Ecto neural progenitor cell (in vitro differentiated cells): ENCODE results near the gene OXSR1.
A peak's percentile ranks its signal among the peaks of the same experiment; 100 is the strongest.

Source experiments
- DNase-seq: peaks from one replicate; pipeline ENCODE4 v3.0.0-alpha.2; 2018; ENCODE audit warnings: low spot score

The OXSR1 gene

DNA sequence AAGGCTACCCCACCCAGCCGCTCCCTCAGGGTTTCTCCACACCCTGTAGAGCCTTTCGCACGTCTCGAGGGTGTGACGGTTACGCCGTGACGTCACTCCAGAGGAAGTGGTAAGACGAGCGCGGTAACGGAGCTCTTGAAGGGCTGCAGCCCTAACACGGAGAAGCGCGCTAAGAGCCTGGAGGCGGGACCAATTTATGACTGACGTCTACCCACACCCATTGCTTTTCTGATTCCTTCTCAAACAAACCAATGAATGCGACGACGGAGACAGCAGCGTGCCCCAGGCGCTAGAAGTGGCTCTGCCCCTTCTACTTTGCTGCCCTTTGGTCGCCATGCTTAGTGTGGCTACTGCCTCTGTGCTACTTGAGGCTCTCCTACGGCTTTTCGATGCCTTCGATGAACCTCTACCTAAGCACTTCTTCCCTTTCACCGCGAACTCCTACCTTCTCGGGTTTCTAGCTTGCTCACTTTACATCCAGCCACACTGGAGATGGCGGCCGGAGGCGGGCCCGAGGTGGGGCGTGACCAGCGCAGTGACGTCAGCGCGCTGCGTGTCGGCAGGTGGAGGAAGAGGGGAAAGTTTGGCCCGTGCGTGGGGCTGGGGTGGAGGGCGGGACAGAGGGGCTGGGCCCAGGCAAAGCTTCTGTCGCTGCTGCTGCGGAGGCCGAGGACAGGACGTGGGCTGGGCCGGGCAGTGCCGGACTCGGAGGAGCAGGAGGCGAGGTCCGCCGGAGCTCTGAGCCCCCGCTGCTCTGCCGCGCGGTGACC, at the start of gene OXSR1:
Gene OXSR1, plus strand, starts transcription at position 586 of the 770 bp plus-strand sequence. CDS start 340 bp downstream, outside the sequence.
- peak; percentile 97 for DNase-seq

DNA sequence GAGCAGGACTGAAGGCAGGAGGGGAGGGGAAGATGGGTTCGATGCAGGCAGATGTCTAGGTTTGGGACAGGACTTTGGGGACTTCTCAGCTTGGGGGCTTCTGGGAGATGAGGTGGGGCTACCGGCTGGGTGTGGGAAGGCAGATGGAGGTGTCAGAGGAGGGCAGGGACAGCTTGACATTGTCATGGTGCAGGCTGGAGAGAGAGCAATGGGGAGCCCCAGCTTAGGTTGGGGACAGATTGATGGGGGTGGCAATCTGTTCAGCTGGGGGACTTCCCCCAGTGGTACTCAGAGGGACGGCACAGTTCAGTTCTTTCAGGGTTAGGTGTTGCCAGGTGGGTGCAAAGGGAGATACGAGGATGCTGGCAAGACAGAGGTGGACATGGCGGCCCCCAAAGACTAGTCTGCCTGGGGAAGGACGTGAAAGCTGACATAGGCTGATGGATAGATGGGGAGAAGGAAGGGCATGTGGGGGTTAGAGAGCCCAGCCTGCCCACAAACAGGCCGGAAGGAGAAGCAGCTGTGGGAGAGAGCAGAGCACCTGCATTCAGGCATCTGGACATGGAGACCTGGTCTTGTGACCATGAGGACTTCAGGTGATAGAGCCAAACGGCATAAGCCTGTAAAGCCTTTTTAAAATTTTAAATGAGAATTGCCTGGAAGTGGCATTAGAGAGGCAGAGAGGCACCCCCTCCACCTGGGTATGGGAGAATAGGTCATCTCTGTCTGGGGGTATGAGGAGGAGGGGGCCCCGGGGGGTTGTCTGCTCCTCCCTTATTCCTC, 49.5 kb upstream of the OXSR1 start:
- no peak for DNase-seq

GRCh38 chr3:38116471-38117162, 48.7 kb upstream of the OXSR1 start:
- no peak for DNase-seq

DNA sequence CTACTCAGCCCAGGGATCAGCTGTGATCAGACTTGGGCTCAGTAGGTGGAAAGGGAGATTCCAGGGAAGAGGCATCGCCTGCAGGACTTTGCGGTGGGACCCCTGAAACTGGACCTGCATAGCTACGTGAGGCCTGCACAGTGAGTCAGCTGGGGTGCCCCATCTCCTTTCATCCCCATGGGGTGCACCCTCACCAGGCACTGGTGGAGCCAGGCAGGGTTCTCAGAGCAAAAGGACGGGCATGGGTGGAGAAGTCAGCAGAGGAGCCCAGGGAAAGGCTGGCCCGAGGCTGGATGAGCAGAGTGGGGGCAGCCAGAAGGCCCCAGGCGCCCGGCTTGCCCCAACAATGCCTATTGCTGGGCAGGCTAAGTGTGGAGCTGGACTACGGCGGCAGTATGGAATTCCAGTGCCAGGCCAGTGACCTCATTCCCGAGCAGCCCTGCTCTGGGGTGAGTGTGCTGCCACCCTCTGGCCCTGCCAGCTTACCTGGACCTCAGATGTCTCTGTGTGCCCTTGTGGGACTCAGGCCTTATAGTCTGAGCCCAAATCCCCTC, 48.1 kb upstream of the OXSR1 start:
- no peak for DNase-seq

DNA sequence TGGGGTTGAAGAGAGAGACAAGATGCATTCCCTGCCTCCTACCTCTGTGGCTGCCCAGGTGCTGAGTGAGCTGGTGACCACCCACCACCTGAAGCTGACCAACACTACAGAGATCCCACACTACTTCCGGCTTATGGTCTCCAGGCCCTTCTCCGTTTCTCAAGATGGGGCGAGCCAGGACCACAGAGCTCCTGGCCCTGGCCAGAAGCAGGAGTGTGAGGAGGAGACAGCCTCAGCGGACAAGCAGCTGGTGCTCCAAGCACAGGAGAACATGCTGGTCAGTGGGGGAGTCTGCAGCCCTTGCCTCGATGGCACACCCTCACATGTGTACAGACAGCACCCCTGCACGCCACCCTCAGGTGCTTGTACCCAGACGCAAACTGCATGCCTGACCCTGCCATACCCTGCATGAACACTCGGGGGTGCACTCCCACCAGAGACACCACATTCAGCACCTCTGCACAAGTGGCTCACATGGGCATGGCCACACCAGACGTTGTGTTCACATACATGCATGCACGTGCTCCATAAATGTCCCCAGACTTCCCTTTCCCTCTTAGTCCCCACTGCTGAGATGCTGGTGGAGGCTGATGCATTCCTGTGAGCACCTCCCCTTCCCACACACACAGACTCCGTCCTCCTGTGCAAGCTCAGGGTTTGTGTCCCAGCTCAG, 47.5 kb upstream of the OXSR1 start:
- DNase-seq, result peak; percentile 71

- no peak for DNase-seq
Measured at GRCh38 chr3:38118421-38119247, 46.7 kb upstream of the OXSR1 start.

DNA sequence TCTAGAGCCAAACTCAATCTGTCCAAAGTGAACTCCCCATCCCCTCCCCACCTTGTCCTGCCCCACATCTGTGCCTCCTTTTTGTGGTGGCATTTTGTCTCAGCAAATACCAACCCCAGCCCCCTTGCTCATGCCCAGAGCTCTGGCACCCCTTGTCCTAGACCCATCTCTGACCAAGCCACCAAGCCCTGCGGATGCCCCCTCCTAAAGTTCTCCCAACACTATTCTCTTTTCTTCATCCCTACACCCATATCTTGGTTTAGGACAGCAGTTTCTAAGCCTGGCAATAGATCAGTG, 46.1 kb upstream of the OXSR1 start:
- no peak for DNase-seq

GRCh38 chr3:38119821-38120692, 45.3 kb upstream of the OXSR1 start:
- no peak for DNase-seq

- no peak for DNase-seq
Measured at GRCh38 chr3:38120693-38121450, 44.5 kb upstream of the OXSR1 start.

DNA sequence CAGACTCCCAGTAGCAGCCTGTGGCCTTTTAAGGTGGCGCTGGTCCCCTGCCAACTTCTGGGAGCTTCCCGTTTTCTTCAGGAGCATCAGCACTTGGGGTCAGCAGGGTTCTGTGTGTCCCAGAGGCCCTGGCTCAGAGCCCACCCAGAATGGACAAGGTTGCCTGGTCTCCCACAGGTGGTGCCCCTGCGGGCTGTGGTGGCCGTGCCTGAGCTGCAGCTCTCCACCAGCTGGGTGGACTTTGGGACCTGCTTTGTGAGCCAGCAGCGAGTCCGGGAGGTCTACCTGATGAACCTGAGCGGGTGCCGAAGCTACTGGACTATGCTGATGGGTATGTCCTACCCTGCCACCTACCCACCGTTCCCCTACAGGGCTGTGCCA, 43.9 kb upstream of the OXSR1 start:
- DNase-seq, result no peak

- no peak for DNase-seq
Measured at GRCh38 chr3:38121832-38122461, 43.4 kb upstream of the OXSR1 start.

GRCh38 chr3:38122712-38123290, 42.5 kb upstream of the OXSR1 start:
- DNase-seq, result peak; percentile 17

GRCh38 chr3:38124324-38125122, 40.8 kb upstream of the OXSR1 start:
- no peak for DNase-seq

DNA sequence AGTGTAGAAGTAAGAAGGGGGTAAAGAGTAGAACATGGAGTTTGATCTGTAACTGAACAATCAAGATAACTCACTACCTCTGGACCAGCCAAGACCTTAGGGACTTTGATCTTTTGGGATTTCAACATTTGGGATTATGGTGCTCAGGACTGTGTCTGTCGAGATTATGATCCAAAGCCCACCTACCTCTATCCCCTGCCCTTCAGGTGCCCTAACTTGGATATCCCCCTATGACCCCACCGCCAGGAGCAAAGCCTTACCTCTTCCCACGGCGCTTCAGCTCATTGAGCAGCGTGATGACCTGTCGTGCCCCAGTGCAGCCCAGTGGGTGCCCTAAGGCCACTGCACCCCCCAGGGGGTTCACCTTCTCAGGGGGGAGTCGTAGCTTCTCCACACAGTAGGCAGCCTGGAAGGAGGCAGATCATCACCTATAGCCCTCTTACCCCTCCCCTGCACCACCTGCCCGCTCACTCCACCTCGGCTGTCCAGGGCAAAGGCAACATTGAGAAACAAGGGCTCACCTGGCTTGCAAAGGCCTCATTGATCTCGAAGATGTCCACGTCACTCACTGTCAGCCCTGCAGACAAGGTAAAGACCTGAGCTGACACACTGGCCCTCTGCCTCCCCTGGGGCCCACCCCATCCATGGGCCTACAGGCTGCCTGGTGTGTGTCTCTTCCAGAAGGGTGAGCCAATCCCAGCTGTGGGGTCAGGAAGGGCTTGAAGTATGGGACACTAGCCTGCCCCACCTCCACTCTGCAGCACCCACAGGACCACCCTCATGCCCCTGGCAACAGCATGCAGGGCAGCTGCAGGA, 39.8 kb upstream of the OXSR1 start:
- DNase-seq, result peak; percentile 28

- DNase-seq, result peak; percentile 26
Measured at GRCh38 chr3:38126121-38126892, 39.0 kb upstream of the OXSR1 start.
